CD4-positive, alpha-beta T cell treated with Interleukin-6 at 100 ng/mL for 8 hours (primary cell): ENCODE measurements around the gene PLEKHF1.
"Not testable (repeated sequence)": the region's sequence is repeated elsewhere in the genome, so short reads cannot be mapped to it uniquely, and the experiment has no call there.

Source experiments
- DNase-seq: peaks from one replicate; pipeline ENCODE4 v3.0.0-alpha.2; 2020; ENCODE audit warnings: mixed read lengths, low spot score

Gene PLEKHF1

DNA sequence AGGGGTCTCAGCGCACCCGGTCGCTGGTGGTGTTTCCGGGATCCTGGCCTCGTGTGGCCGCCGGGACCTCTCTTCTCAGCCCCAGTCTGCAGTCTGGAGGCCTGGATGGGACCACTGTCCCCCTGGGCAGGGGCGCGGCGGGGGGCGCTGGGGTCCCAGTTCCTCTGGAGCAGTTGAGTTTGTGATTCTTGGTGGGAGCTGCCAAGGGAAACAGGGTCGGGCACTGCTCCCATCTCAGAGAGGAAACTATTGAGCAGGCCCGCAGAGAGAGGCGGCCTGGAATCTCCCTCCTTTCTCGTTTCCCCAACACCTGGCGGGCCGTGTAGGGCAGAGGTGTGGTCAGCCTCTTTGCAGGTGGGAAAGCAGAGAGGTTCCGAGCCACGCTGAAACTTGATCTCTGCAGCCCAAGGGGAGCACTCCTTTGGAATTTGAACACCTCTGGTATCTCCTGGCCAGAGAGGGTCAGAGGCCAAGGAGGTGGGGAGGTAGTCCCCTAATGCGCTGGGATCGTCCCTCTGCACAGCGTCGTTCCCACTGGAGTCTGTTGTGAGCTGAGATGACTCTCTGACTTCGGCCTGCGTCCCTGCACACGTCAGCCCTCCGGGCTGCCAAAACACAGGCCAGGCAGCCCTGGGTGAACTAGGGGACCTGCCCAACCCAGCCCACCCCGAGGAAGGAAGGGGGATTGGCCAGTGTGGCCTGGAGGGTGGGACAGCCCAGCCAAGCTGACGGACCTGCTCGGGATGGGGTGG is 741 bp downstream of the PLEKHF1 start:
- DNase-seq, result no peak

GRCh38 chr19:29666578-29667386 is 1.5 kb downstream of the PLEKHF1 start:
- DNase-seq, result peak; percentile 25

DNA sequence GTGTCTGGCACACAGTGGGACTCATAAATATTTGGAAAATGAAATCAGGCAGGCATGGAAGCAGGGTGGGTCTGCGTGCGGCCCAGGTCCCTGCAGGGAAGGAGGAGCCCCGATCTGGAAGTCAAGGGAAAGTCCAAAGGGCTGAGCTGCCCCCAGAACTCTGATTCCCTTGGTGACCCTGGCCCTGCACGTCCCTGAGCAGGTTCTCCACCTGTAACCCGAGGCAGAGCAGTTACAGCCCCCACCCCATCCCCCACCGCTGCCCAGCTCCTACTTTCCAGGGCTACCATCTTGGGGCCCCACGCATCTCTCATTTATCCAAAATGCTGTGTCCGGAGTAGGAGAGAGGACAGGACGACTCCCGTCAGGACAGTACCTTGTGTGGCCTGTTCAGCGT is 2.1 kb downstream of the PLEKHF1 start:
- no peak for DNase-seq

DNA sequence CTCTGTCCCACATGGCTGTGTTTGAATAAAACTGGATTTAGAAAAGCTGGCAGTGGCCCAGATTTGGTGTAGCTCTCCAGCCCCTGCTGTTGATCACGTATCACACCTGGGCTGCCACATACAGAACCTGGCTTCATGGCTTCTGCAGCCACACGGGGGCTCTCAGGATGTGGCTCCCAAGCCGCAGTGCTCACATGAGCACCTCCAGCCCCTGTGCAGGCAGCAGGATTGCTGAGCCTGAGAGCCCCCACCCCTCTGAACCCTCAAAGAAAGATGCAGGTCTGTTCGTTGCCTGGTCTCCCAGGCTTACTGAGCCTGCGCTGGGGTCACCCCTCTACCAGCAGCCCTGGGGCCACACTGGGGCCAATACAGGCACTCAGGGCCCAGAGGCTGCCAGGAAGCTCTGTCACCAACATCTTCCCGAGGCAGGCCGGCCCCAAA is 2.7 kb downstream of the PLEKHF1 start:
- peak; percentile 78 for DNase-seq

DNA sequence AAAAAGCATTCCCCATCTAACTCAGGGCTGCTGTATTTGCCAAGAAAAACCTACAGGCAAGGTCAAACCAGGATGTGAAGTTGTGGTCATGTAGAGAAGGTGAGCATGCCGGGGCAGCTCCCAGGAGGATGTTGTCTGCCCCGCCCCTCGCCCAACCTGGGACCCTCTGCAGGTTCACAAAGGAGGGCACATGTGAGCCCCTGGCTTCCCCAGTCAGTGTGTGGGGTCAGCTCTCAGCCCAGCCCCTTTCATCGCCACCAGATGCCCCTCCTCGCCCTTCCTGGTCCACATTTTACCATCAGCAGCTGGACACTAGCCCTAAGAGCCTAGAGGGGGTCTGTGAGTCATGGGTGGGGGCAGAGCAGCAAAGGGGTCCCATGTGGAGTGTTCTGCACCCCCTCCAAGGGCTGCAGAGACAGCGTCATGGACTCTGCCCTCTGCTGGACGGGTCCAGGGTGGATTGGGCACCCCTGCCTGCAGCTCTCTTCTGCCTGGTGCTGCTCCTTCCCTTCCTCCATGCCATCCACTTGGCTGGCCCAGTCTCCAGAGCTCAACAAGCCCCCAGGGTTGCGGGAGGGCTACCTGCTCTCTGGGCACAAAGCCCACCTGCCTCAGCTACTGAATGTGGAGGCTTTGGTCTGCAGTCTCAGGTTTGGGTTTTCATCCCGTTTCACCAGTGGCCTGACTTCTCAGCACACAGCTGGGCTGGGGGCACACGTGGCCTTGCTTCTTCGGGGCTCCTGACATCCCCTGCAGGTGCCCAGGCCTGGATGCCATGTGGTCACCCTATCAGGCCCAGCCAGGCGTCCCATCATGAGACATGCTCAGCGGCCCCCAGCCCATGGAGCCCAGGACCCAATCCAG is 3.7 kb downstream of the PLEKHF1 start:
- DNase-seq, result no peak

DNA sequence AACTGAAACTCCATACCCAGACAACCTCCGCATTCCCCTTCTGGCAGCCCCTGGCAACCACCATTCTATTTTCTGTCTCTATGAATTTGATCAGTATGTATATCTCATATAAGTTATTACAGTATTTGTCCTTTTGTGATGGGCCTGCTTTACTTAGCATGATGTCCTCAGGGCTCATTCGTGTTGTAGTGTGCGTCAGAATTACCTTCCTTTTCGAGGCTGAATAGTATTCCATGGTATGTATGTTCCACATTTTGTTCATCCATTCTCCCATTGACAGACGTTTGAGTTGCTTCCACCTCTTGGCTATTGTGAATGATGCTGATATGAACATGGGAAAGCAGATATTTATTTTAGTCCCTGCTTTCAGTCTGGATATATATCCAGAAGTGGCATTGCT is 5.0 kb downstream of the PLEKHF1 start:
- DNase-seq, result no peak

- DNase-seq, result not testable (repeated sequence)
Measured at GRCh38 chr19:29671026-29671392, 5.7 kb downstream of the PLEKHF1 start.

DNA sequence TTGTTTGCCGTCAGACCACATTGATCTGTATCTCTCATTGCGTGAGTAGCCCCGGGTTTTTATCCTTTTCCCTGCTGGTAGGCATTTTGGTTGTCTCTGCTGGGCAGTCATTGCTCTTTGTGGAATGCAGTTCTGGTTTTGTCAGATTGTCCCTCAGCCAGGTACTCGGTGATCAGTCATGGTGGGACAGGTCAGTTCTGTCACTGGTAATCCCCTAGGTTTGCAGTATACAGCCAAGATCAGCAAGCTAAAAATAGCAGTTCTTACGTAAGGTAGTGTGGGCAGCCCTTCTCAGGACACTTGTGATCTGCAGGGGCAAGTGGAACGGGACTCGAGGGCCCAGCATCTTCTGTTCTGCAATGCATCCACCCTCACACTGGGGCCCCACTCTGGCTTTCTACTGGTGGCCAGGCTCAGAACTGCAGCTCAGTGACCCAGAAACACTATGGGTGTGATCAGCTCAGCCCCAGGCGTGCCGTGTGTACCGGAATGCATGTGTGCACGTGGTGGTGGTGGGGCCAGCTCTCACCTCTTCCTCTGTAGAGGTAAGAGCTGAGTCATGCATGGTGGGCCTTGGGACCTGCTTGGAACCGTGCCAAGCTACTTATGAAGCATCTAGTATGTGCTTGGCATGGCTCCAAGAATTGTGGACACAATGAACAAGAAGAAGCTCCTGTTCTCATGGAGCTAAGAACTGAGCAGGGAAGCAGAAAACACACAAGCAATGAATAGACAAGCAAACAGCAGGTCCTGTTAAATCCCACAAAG is 6.3 kb downstream of the PLEKHF1 start:
- peak; percentile 95 for DNase-seq

DNA sequence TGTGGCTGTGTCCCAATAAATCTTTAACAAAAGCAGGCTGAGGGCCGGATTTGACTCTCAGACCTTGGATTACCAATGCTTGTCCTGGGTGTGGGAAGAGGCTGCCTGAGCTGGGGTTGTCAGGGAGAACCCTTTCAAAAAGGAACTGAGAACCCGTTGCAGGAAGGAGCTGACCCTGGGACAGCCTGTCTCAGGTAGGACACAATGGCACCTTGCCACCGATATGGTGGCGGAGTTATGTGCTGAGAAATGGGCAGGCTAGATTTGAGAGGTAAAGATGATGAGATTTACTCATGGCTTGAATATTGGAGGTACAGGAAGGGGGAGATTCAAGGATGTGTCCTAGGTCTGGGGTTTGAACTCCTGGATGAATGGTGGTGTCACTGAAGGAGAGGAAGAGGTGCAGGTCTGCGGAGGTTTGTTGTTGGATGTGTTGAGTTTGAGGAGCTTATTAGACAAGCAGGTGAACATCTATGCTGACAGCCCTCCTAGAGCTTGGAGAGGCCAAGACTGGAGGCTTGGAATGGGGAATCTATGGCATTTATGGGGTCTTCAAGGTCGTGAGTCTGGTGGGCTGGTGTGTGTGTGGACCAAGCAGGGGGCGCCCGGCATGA is 7.2 kb downstream of the PLEKHF1 start:
- DNase-seq, result no peak

GRCh38 chr19:29672933-29673336 is 7.7 kb downstream of the PLEKHF1 start:
- DNase-seq, result peak; percentile 91

- no peak for DNase-seq
Measured at GRCh38 chr19:29673451-29674371, 8.4 kb downstream of the PLEKHF1 start.

- no peak for DNase-seq
Measured at GRCh38 chr19:29674374-29675119, 9.3 kb downstream of the PLEKHF1 start.

GRCh38 chr19:29675120-29675649 is 9.9 kb downstream of the PLEKHF1 start:
- no peak for DNase-seq

- DNase-seq, result no peak
Measured at GRCh38 chr19:29675650-29676186, 10.5 kb downstream of the PLEKHF1 start.

GRCh38 chr19:29676586-29676985 is 11.3 kb downstream of the PLEKHF1 start:
- DNase-seq, result no peak

DNA sequence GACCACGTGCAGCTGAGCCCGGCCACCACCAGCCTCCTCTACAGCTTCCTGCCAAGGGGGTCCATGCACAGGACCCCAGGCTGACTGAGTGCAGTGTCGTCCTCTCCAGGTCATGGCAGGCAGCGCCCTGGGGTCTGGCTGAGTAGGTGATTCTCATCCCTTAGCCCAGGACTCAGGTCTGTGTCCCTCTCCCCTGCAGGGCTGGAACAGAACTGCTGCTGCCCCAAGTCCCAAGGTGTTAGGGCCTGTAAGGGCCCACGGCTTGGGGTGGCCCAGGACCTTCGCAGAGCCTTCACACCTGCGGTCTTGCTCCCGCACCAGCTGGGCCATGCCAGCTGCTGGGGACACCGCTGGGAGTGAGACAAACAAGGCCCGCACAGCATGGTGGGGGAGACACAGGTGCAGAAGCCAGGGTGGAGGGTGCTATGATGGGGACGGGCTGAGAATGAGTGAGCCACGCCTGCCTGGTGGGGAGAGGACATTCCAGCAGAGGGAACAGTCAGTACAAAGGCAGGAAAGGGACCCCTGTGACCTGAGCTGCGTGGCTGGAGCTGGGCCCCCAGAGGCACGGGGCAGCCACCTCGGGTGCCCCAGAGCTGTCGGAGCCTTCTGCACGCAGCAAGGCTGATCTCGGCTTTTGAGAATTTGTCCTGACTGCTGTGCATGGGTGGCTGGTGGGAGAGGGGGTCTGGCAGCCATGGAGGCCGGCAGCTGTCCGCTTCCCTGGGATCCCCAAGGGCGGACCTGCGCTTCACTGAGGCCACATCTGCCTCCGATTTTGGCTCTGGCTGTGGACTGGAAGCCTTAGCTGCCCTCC is 11.9 kb downstream of the PLEKHF1 start:
- DNase-seq, result no peak

GRCh38 chr19:29678484-29679106 is 13.3 kb downstream of the PLEKHF1 start:
- DNase-seq, result no peak
